ENCODE measurements around the gene UBXN11. TPM values are rescaled to one million over a fixed set of nuclear protein-coding genes. Genes with fewer than 3 reads are reported as not detected.
A peak's percentile ranks its signal among the peaks of the same experiment; 100 is the strongest.

UBXN11 gene
- total RNA-seq, 1 donor from 2014 or later: 36.9 TPM

GRCh38 chr1:26291939-26292338 lies 14.5 kb downstream of the UBXN11 start:
- ChIA-PET POLR2A (interaction anchor here (5.1 to 21.5 kb wide), 4 partner anchors 7 to 28 kb away, joined by 49 to 1638 read pairs (median 89); partner anchors contain the start of genes CD52 and UBXN11), CTCF (interaction anchor here (10.4 kb wide), 1 partner anchor 27 kb away, joined by 372 read pairs; the partner anchor contains the start of gene CD52)
- DNase-seq (no peak), ATAC-seq (ENCODE audit: low read depth) (no peak)
- H3K27me3 Mint-ChIP-seq: no peaks in the 10 kb centered on the region
- intact Hi-C loops (cut with micrococcal nuclease): no loop called here
- peak overlapping the region; percentile 57 for H3K4me3 Mint-ChIP-seq
- H3K27ac Mint-ChIP-seq: peak overlapping the region; percentile 100
- no peaks in the 10 kb centered on the region for H3K9me3 Mint-ChIP-seq
- TF ChIP-seq CTCF (IDR thresholded peaks at IDR 0.05): no peak
- peaks cover 70% of the 10 kb centered on the region for H3K4me1 Mint-ChIP-seq
- no peaks in the 10 kb centered on the region for H3K36me3 Mint-ChIP-seq (ENCODE audit: low read depth)

DNA sequence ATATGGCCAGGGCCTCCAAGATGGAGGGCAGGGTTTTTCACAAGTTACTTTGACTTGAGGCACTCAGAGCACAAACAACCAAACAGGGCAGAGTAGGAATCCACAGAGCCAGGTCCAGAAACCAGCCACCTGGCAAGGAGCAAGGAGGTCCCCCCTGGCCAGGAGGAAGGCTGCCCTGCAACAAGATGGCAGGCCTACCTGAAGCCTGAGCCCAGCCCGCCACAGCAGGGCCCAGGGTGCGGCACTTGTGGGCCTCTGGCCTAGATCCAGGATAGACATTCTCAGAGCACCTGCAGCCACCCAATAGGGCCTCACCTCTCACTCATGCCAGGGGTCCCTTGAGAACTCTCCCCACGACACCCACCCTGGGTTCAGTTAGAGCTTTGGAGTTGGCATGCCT lies 15.0 kb downstream of the UBXN11 start:
- H3K4me1 Mint-ChIP-seq: peaks cover 75% of the 10 kb centered on the region
- no peak for DNase-seq

DNA sequence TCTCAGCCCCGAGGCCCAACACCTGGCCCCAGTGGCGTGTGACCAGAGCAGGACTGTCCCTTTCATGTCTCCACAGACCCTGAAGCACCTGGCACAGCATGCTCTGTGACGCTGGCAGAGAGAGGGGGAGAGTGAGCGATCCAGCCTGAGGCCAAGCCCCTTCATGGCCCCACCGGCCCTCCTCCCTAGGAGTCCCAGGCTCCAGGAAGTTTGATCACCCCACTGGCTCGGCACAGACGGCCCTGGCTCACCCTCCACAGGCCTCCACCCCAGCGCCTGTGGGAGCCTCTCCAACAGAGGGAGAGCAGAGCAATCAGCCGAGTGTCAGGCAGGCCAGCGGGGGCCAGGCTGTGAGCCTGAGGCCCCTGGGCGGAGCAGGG lies 15.6 kb downstream of the UBXN11 start:
- intact Hi-C loops (cut with micrococcal nuclease): no loop called here
- no peak for ATAC-seq (ENCODE audit: low read depth)
- no peaks in the 10 kb centered on the region for H3K27me3 Mint-ChIP-seq
- no peaks in the 10 kb centered on the region for H3K36me3 Mint-ChIP-seq (ENCODE audit: low read depth)
- POLR2A ChIA-PET: interaction anchor here (0.6 to 21.5 kb wide), 9 partner anchors 8 to 960 kb away, joined by 4 to 1638 read pairs (median 49); partner anchors contain the start of genes CD52, SH3BGRL3 and UBXN11
- H3K27ac Mint-ChIP-seq: peak overlapping the region; percentile 100
- CTCF ChIA-PET: interaction anchor here (4.5 to 10.4 kb wide), 2 partner anchors 15 to 28 kb away, joined by 37 to 372 read pairs; partner anchors contain the start of gene CD52
- peaks cover 77% of the 10 kb centered on the region for H3K4me1 Mint-ChIP-seq
- TF ChIP-seq CTCF (IDR thresholded peaks at IDR 0.05): no peak
- no peak for DNase-seq
- H3K4me3 Mint-ChIP-seq: peak overlapping the region; percentile 60
- no peaks in the 10 kb centered on the region for H3K9me3 Mint-ChIP-seq

More for the DNA sequence above, 15.0 kb downstream of the UBXN11 start:
- H3K27me3 Mint-ChIP-seq: no peaks in the 10 kb centered on the region
- intact Hi-C loops (cut with micrococcal nuclease): no loop called here
- H3K36me3 Mint-ChIP-seq (ENCODE audit: low read depth): no peaks in the 10 kb centered on the region
- no peak for TF ChIP-seq CTCF (IDR thresholded peaks at IDR 0.05)
- ChIA-PET POLR2A (interaction anchor here (0.6 to 21.5 kb wide), 5 partner anchors 8 to 78 kb away, joined by 4 to 1638 read pairs (median 76); partner anchors contain the start of genes CD52 and UBXN11), CTCF (interaction anchor here (10.4 kb wide), 1 partner anchor 27 kb away, joined by 372 read pairs; the partner anchor contains the start of gene CD52)
- H3K4me3 Mint-ChIP-seq: no peak overlapping the region
- ATAC-seq (ENCODE audit: low read depth): no peak
- no peaks in the 10 kb centered on the region for H3K9me3 Mint-ChIP-seq
- H3K27ac Mint-ChIP-seq: peak overlapping the region; percentile 100

DNA sequence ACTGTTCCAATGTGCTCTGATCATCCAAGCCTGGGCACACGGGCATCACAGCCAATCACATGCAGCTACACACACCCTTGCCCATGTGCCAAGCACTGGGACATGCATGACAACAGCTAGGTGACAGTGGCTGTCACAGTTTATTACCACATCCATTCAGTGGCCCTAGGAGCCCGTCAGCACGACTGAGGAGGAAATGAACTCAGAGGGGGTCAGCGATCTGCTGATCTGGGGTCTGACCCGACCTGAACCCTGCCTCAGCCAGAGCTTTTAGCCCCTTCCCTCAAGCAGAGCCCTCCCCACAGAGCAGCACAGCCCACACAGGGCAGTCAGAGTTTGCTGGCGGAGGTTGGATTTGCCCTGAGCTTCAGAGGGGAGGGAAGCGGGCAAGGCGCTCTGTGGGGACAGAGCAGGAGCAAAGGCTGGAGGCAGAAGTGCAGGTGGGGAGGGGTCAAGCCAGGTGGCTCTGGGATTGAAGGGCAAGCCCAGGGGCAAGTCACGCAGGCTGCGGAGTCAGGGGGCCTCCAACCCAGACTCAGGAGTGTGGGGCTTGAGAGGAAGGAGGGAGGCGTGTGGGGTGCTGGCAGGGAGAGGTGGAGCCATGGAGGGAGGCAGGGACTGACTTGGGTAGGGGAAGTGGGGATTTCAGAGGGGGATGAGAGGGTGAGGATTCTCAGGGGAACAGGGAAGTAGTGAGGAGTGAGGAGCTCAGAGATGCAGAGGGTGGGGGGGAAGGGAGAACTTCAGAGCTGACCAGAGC lies 16.1 kb downstream of the UBXN11 start:
- peak; percentile 1 for ATAC-seq (ENCODE audit: low read depth)

More for the DNA sequence above, 16.1 kb downstream of the UBXN11 start:
- no peak for TF ChIP-seq CTCF (IDR thresholded peaks at IDR 0.05)
- Mint-ChIP-seq H3K27ac (peak overlapping the region; percentile 100), H3K27me3 (no peaks in the 10 kb centered on the region), H3K4me1 (peaks cover 83% of the 10 kb centered on the region), H3K9me3 (no peaks in the 10 kb centered on the region), H3K4me3 (peak overlapping the region; percentile 60), H3K36me3 (ENCODE audit: low read depth) (no peaks in the 10 kb centered on the region)
- POLR2A ChIA-PET: interaction anchor here (0.6 to 21.5 kb wide), 9 partner anchors 9 to 960 kb away, joined by 4 to 1638 read pairs (median 49); partner anchors contain the start of genes CD52, SH3BGRL3 and UBXN11
- no peak for DNase-seq
- CTCF ChIA-PET: interaction anchor here (1.1 to 10.4 kb wide), 3 partner anchors 14 to 56 kb away, joined by 4 to 372 read pairs (median 37); partner anchors contain the start of genes CD52 and CEP85
- intact Hi-C loops (cut with micrococcal nuclease): no loop called here

Data from activated B cell treated with CpG ODN at 0.5 μM for 24 hours (primary cell).